ENCODE measurements around the gene SLC35D2.

Gene SLC35D2

DNA sequence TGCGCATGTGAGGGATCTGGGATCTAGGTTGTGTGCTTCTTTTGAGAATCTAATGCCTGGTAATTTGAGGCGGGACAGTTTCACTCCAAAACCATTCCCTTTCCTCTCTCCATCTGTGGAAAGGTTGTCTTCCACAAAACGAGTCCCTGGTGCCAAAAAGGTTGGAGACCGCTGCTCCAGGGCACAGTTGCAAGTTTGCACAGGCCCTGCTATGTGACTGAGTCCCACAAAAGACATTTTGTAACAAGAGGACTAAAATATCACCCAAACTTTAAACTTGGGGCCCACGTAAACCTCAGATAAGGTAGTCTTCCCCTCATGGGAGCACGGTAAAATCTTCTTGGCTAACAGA, 40.5 kb upstream of the SLC35D2 start:
- H3K4me3 ChIP-seq (ENCODE audit: low read length in 2 of 2) = no peak overlapping the region
- no peak overlapping the region for H2BK12ac ChIP-seq (ENCODE audit: low read length)
- no peak overlapping the region for H4K91ac ChIP-seq (ENCODE audit: low read depth, low read length, poor library complexity)
- H3K27me3 ChIP-seq (ENCODE audit: control insufficient read depth in 3 of 3, insufficient read depth in 3 of 3, low read depth in 1 of 3, low read length in 3 of 3) = no peaks in the 10 kb centered on the region
- H3K9ac ChIP-seq (ENCODE audit: low read depth, low read length, poor library complexity) = no peak overlapping the region
- no peak overlapping the region for H3K27ac ChIP-seq (replicated peaks; ENCODE audit: low read length)
- H3K23ac ChIP-seq (ENCODE audit: low read depth, low read length, poor library complexity) = no peak overlapping the region
- DNase-seq (ENCODE audit: low spot score) = no peak
- no peak overlapping the region for H3K4ac ChIP-seq (ENCODE audit: low read length)
- no peak overlapping the region for H3K18ac ChIP-seq (ENCODE audit: low read length)
- H3K14ac ChIP-seq (ENCODE audit: low read length) = no peak overlapping the region
- no peaks in the 10 kb centered on the region for H3K9me3 ChIP-seq (replicated peaks in 1 of 2; ENCODE audit: control insufficient read depth in 2 of 2, insufficient read depth in 1 of 2, low read depth in 1 of 2, low read length in 2 of 2)
- H2BK5ac ChIP-seq (ENCODE audit: low read length) = no peak overlapping the region
- H2AK5ac ChIP-seq (ENCODE audit: low read depth, low read length) = no peak overlapping the region
- H3K36me3 ChIP-seq (replicated peaks in 1 of 2; ENCODE audit: control insufficient read depth in 2 of 2, insufficient read depth in 2 of 2, low read length in 2 of 2) = peaks cover 0 to 1% of the 10 kb centered on the region in 2 donors
- H3K4me2 ChIP-seq (ENCODE audit: insufficient read depth, low read length, poor library complexity, severe bottlenecking) = no peak overlapping the region
- WGBS, 2 donors (ENCODE audit: extremely low coverage in 2 of 2, insufficient read length in 2 of 2, insufficient replicate concordance in 1 of 2) = no CpG with 5 or more reads among the region's 6 CpGs
- no peak overlapping the region for H2BK120ac ChIP-seq (ENCODE audit: low read depth, low read length)
- H2AFZ ChIP-seq (ENCODE audit: low read length) = peak overlapping the region; percentile 19
- H4K8ac ChIP-seq (ENCODE audit: low read depth, low read length) = no peak overlapping the region
- H3K4me1 ChIP-seq (ENCODE audit: control insufficient read depth in 2 of 2, insufficient read depth in 1 of 2, low read depth in 1 of 2, low read length in 2 of 2) = peaks cover 8 to 11% of the 10 kb centered on the region in 2 donors
- H3K79me1 ChIP-seq (ENCODE audit: low read depth, low read length) = no peaks in the 10 kb centered on the region
- no peak overlapping the region for H2BK15ac ChIP-seq (ENCODE audit: low read length)

- no peak overlapping the region for H4K91ac ChIP-seq (ENCODE audit: low read depth, low read length, poor library complexity)
- no peak overlapping the region for H2BK5ac ChIP-seq (ENCODE audit: low read length)
- H2BK120ac ChIP-seq (ENCODE audit: low read depth, low read length) = no peak overlapping the region
- H2BK15ac ChIP-seq (ENCODE audit: low read length) = no peak overlapping the region
- no peak overlapping the region for H3K9ac ChIP-seq (ENCODE audit: low read depth, low read length, poor library complexity)
- no peak overlapping the region for H3K23ac ChIP-seq (ENCODE audit: low read depth, low read length, poor library complexity)
- H3K4me1 ChIP-seq (ENCODE audit: control insufficient read depth in 2 of 2, insufficient read depth in 1 of 2, low read depth in 1 of 2, low read length in 2 of 2) = peaks cover 8 to 11% of the 10 kb centered on the region in 2 donors
- peak overlapping the region; percentile 19 for H2AFZ ChIP-seq (ENCODE audit: low read length)
- peaks cover 0 to 1% of the 10 kb centered on the region in 2 donors for H3K36me3 ChIP-seq (replicated peaks in 1 of 2; ENCODE audit: control insufficient read depth in 2 of 2, insufficient read depth in 2 of 2, low read length in 2 of 2)
- H3K9me3 ChIP-seq (replicated peaks in 1 of 2; ENCODE audit: control insufficient read depth in 2 of 2, insufficient read depth in 1 of 2, low read depth in 1 of 2, low read length in 2 of 2) = no peaks in the 10 kb centered on the region
- no peak overlapping the region for H3K27ac ChIP-seq (replicated peaks; ENCODE audit: low read length)
- no peak overlapping the region for H2BK12ac ChIP-seq (ENCODE audit: low read length)
- H3K4me3 ChIP-seq (ENCODE audit: low read length in 2 of 2) = no peak overlapping the region
- no peaks in the 10 kb centered on the region for H3K27me3 ChIP-seq (ENCODE audit: control insufficient read depth in 3 of 3, insufficient read depth in 3 of 3, low read depth in 1 of 3, low read length in 3 of 3)
- no peak overlapping the region for H3K18ac ChIP-seq (ENCODE audit: low read length)
- no peak overlapping the region for H2AK5ac ChIP-seq (ENCODE audit: low read depth, low read length)
- DNase-seq (ENCODE audit: low spot score) = no peak
- H4K8ac ChIP-seq (ENCODE audit: low read depth, low read length) = no peak overlapping the region
- H3K4me2 ChIP-seq (ENCODE audit: insufficient read depth, low read length, poor library complexity, severe bottlenecking) = no peak overlapping the region
- no peaks in the 10 kb centered on the region for H3K79me1 ChIP-seq (ENCODE audit: low read depth, low read length)
- no CpG with 5 or more reads among the region's 8 CpGs for WGBS, 2 donors (ENCODE audit: extremely low coverage in 2 of 2, insufficient read length in 2 of 2, insufficient replicate concordance in 1 of 2)
- H3K14ac ChIP-seq (ENCODE audit: low read length) = no peak overlapping the region
- H3K4ac ChIP-seq (ENCODE audit: low read length) = no peak overlapping the region
Observed at GRCh38 chr9:96423322-96423984, 39.9 kb upstream of the SLC35D2 start.

GRCh38 chr9:96420468-96421219, 37.1 kb upstream of the SLC35D2 start:
- Histone ChIP-seq H2AFZ (ENCODE audit: low read length) (peak overlapping the region; percentile 55), H2AK5ac (ENCODE audit: low read depth, low read length) (no peak overlapping the region), H3K23ac (ENCODE audit: low read depth, low read length, poor library complexity) (no peak overlapping the region), H3K9me3 (replicated peaks in 1 of 2; ENCODE audit: control insufficient read depth in 2 of 2, insufficient read depth in 1 of 2, low read depth in 1 of 2, low read length in 2 of 2) (no peaks in the 10 kb centered on the region), H3K36me3 (replicated peaks in 1 of 2; ENCODE audit: control insufficient read depth in 2 of 2, insufficient read depth in 2 of 2, low read length in 2 of 2) (peaks cover 6 to 11% of the 10 kb centered on the region in 2 donors), H3K4me1 (ENCODE audit: control insufficient read depth in 2 of 2, insufficient read depth in 1 of 2, low read depth in 1 of 2, low read length in 2 of 2) (peaks cover 11 to 17% of the 10 kb centered on the region in 2 donors), H2BK120ac (ENCODE audit: low read depth, low read length) (no peak overlapping the region), H3K27ac (replicated peaks; ENCODE audit: low read length) (peak overlapping the region; percentile 77), H3K27me3 (ENCODE audit: control insufficient read depth in 3 of 3, insufficient read depth in 3 of 3, low read depth in 1 of 3, low read length in 3 of 3) (no peaks in the 10 kb centered on the region), H3K4me2 (ENCODE audit: insufficient read depth, low read length, poor library complexity, severe bottlenecking) (no peak overlapping the region), H3K18ac (ENCODE audit: low read length) (no peak overlapping the region), H3K9ac (ENCODE audit: low read depth, low read length, poor library complexity) (no peak overlapping the region), H3K4ac (ENCODE audit: low read length) (no peak overlapping the region), H3K14ac (ENCODE audit: low read length) (no peak overlapping the region), H2BK5ac (ENCODE audit: low read length) (no peak overlapping the region), H3K4me3 (ENCODE audit: low read length in 2 of 2) (peak overlapping the region in 1 of 2 donors; percentile 4), H4K8ac (ENCODE audit: low read depth, low read length) (no peak overlapping the region), H3K79me1 (ENCODE audit: low read depth, low read length) (peaks cover 4% of the 10 kb centered on the region), H2BK12ac (ENCODE audit: low read length) (no peak overlapping the region), H2BK15ac (ENCODE audit: low read length) (no peak overlapping the region), H4K91ac (ENCODE audit: low read depth, low read length, poor library complexity) (no peak overlapping the region)
- peak; percentile 40 for DNase-seq (ENCODE audit: low spot score)
- WGBS, 2 donors (ENCODE audit: extremely low coverage in 2 of 2, insufficient read length in 2 of 2, insufficient replicate concordance in 1 of 2) = no CpG with 5 or more reads among the region's 6 CpGs

DNA sequence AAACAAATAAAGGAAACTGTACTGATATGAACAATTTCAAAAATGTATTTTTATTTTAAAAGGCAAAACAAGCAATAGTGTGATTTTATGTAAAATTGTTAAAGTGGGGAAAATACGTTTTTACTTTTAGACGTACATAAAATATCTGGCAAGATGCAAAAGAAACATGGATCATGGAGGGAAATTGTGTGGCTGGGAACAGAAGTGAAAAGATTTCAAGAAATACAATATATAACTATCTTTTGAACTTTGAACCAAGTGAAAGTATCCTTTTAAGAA, 36.1 kb upstream of the SLC35D2 start:
- H3K14ac ChIP-seq (ENCODE audit: low read length) = no peak overlapping the region
- peaks cover 5% of the 10 kb centered on the region for H3K79me1 ChIP-seq (ENCODE audit: low read depth, low read length)
- H2AK5ac ChIP-seq (ENCODE audit: low read depth, low read length) = no peak overlapping the region
- no peak overlapping the region for H2BK12ac ChIP-seq (ENCODE audit: low read length)
- H3K9ac ChIP-seq (ENCODE audit: low read depth, low read length, poor library complexity) = no peak overlapping the region
- no peak overlapping the region for H3K18ac ChIP-seq (ENCODE audit: low read length)
- H3K36me3 ChIP-seq (replicated peaks in 1 of 2; ENCODE audit: control insufficient read depth in 2 of 2, insufficient read depth in 2 of 2, low read length in 2 of 2) = peaks cover 6 to 12% of the 10 kb centered on the region in 2 donors
- peak overlapping the region in 1 of 2 donors; percentile 81 for H3K4me3 ChIP-seq (ENCODE audit: low read length in 2 of 2)
- no peak for DNase-seq (ENCODE audit: low spot score)
- no peak overlapping the region for H3K27ac ChIP-seq (replicated peaks; ENCODE audit: low read length)
- no peaks in the 10 kb centered on the region for H3K27me3 ChIP-seq (ENCODE audit: control insufficient read depth in 3 of 3, insufficient read depth in 3 of 3, low read depth in 1 of 3, low read length in 3 of 3)
- H2BK15ac ChIP-seq (ENCODE audit: low read length) = no peak overlapping the region
- no peak overlapping the region for H3K4me2 ChIP-seq (ENCODE audit: insufficient read depth, low read length, poor library complexity, severe bottlenecking)
- peak overlapping the region; percentile 95 for H2AFZ ChIP-seq (ENCODE audit: low read length)
- no peak overlapping the region for H2BK5ac ChIP-seq (ENCODE audit: low read length)
- H2BK120ac ChIP-seq (ENCODE audit: low read depth, low read length) = no peak overlapping the region
- no peak overlapping the region for H3K4ac ChIP-seq (ENCODE audit: low read length)
- H3K4me1 ChIP-seq (ENCODE audit: control insufficient read depth in 2 of 2, insufficient read depth in 1 of 2, low read depth in 1 of 2, low read length in 2 of 2) = peaks cover 11 to 17% of the 10 kb centered on the region in 2 donors
- no peak overlapping the region for H4K8ac ChIP-seq (ENCODE audit: low read depth, low read length)
- no peak overlapping the region for H4K91ac ChIP-seq (ENCODE audit: low read depth, low read length, poor library complexity)
- H3K9me3 ChIP-seq (replicated peaks in 1 of 2; ENCODE audit: control insufficient read depth in 2 of 2, insufficient read depth in 1 of 2, low read depth in 1 of 2, low read length in 2 of 2) = no peaks in the 10 kb centered on the region
- WGBS, 2 donors (ENCODE audit: extremely low coverage in 2 of 2, insufficient read length in 2 of 2, insufficient replicate concordance in 1 of 2) = 100% methylated on average over 2 of the region's 2 CpGs; no CpG with 5 or more reads in 1 of the 2 donors
- H3K23ac ChIP-seq (ENCODE audit: low read depth, low read length, poor library complexity) = no peak overlapping the region

All from neuronal stem cell (in vitro differentiated cells).